ENCODE data around the gene CD58.

DNA sequence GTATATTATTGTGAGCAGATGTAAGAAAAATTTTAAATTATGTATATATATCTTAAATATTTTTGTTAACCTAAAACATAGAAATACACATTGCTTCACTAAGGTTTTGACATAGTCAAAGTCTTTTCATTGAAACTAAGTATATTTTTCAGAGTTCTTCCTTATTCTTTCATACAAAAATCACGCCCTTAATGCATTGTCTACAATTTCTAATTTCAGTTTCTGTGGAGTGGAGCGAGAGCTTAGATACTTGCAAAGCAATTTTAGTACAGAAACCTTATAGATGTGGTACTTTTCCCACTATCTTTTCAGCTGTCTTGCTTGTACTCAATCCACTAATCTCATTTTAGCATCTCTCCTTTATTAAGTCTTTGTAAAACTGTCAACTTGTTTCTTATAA, 63.2 kb downstream of the CD58 start:
- TF ChIP-seq CTCF (IDR thresholded peaks at IDR 0.05), result no peak
- TF ChIP-seq EP300 (IDR thresholded peaks at IDR 0.05; ENCODE audit: low read depth), result no peak
- TF ChIP-seq POLR2AphosphoS5 (IDR thresholded peaks at IDR 0.05), result no peak
- no peak for TF ChIP-seq POLR2A (IDR thresholded peaks at IDR 0.05)

Measured in transverse colon (tissue), 4 donors.